Inferior parietal cortex (tissue), 1 donor: Measurements from ENCODE around the gene CEP85.
"Not testable (repeated sequence)": the region's sequence is repeated elsewhere in the genome, so short reads cannot be mapped to it uniquely, and the experiment has no call there.

Experiments used
- DNase-seq: peaks from one replicate; pipeline ENCODE4 v3.0.0-alpha.2; 2016; ENCODE audit errors: extremely low spot score

CEP85 gene

GRCh38 chr1:26221094-26221493, 12.9 kb upstream of the CEP85 start:
- no peak for DNase-seq

- DNase-seq = no peak
Measured at GRCh38 chr1:26224606-26225005, 9.4 kb upstream of the CEP85 start.

- peak; percentile 22 for DNase-seq
Measured at GRCh38 chr1:26225033-26225831, 8.8 kb upstream of the CEP85 start.

GRCh38 chr1:26230682-26231081, 3.3 kb upstream of the CEP85 start:
- not testable (repeated sequence) for DNase-seq

DNA sequence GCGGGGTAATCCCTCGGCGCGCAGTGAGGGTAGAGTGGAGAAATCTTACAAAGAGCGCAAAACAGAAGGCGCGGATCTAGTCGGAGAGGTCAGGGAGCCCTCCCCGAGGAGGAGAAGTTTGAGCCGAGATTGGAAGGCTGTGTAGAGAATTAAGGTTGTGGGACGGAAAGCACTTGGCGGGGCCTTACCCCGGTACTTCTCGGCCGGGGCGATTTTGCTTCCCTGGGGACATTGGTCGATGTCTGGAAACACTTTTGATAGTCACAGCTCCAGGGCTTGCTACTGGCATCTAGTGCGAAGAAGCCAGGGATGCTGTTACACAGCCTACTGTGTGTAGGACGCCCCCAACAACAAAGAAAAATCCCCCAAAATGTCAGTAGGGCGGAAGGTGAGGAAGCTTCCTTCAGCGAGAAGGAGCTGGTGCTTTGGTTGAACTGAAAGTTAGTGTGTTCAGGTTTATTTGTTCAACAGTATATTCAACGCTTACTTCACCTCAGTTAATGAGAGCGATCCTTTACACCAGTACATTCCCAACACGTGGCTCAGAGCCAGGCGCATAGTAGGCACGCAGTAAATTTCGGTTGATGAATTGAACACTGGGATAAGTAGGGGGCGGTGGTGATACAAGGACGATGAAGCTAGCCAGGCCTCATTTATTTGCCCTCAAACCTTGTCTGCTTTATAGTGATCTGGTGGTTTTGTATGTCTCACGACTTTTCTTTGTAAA, 807 bp downstream of the CEP85 start:
- DNase-seq = peak; percentile 27

GRCh38 chr1:26237230-26237966, 3.4 kb downstream of the CEP85 start:
- peak; percentile 36 for DNase-seq

DNA sequence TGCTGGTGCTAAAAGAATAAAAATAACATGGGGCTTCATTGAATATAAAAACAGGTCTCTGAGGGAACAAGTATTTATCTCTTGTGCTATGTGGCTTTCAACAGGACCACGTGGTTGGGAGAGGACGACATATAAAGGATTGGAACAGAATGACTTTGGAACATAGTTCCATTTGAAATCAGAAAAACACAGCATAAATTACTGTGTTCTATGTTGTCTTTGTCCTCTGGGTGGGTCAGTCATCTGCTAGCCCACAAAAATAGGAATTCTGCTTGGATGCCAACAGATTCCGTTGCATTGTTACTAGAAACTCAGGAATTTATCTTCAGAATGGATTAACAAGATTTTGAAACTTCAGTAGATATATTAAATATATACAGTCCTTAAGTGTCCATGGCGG, 5.9 kb downstream of the CEP85 start:
- peak; percentile 68 for DNase-seq

DNA sequence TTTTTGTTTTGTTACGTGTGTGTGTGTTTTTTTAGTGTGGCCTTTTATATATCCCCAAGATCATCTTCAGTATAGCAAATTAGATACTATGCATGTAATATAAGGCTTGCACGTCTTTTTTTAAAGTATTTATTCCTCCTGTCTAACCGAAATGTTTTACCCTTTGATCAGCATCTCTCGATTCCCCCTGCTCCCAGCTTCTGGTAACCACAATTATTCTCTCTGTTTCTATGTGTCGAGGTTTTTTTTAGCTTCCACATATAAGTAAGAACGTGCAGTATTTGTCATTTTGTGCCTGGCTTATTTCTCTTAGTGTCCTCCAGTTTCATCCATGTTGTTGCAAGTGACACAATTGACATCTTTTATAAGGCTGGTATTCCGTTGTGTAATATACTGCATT, 18.7 kb downstream of the CEP85 start:
- no peak for DNase-seq

DNA sequence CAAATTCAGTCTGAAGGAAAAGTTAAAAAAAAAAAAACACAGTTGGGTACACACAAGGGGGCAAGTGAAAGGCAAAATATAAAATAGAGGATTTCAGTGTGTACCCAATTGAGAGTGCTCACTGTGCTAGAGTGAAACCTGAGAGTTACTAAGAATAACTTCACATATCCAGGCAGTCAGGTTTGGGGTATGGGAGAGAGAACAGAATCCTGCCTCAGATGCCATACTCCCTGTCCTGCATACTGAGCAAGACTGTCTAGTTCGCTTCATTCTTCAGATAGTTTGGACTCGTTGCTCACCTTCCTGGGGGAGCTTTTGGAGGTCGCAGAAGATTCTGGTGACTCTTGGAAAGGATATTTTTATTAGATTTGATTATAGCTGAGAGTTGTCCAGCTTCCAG, 20.4 kb downstream of the CEP85 start:
- DNase-seq = no peak

GRCh38 chr1:26257222-26257621, 23.2 kb downstream of the CEP85 start:
- no peak for DNase-seq

GRCh38 chr1:26259005-26259404, 25.0 kb downstream of the CEP85 start:
- no peak for DNase-seq

DNA sequence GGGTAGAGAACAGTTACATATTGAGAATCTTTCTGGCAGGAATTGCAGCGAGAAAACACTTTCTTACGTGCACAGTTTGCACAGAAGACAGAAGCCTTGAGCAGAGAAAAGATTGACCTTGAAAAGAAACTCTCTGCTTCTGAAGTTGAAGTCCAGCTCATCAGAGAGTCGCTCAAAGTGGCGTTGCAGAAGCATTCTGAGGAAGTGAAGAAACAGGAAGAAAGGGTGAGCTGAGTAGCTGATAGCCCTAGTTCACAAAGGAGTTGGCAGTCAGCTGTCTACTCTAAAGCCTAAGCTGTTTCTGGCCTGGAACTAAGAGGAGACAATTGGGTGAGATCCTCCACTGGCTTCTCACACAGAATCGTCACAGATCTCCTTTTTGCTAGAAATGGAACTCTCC, 25.6 kb downstream of the CEP85 start:
- no peak for DNase-seq

- DNase-seq = no peak
Measured at GRCh38 chr1:26263212-26263611, 29.2 kb downstream of the CEP85 start.

- DNase-seq = no peak
Measured at GRCh38 chr1:26265405-26265804, 31.4 kb downstream of the CEP85 start.

DNA sequence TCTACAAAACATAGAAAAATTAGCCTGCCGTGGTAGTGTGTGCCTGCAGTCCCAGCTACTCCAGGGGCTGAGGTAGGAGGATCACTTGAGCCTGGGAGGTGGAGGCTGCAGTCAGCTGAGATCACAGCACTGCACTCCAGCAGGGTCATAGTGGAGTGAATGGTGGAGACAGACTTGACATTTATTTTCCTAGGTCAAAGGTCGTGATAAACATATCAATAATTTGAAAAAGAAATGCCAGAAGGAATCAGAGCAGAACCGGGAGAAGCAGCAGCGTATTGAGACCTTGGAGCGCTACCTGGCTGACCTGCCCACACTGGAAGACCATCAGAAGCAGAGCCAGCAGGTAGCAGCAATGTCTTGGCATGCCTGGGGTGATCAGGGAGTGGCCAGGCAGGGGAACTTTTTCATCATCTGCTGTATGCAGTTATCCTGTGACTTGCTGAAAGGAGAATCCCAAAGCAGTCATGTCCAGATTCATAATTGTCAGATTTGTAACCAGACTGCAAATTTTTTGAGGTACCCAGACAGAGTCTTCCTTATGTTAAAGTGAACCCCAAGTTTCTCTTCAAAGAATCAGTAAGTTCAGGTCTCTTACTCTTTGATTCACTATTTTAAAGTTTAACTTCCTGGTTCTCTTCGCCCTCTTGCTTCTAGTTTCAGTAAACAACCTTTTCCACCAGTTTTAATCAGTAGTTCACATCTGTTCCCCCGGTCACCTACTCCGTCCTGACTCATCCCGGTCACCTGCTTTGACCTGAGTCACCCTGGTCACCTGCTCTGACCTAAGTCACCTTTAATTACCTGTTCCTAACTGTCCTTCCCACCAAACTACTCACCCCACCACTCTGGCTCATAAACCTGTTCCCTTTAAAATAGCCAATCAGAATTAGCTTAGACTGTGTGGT, 34.5 kb downstream of the CEP85 start:
- no peak for DNase-seq

- no peak for DNase-seq
Measured at GRCh38 chr1:26269198-26269550, 35.2 kb downstream of the CEP85 start.

DNA sequence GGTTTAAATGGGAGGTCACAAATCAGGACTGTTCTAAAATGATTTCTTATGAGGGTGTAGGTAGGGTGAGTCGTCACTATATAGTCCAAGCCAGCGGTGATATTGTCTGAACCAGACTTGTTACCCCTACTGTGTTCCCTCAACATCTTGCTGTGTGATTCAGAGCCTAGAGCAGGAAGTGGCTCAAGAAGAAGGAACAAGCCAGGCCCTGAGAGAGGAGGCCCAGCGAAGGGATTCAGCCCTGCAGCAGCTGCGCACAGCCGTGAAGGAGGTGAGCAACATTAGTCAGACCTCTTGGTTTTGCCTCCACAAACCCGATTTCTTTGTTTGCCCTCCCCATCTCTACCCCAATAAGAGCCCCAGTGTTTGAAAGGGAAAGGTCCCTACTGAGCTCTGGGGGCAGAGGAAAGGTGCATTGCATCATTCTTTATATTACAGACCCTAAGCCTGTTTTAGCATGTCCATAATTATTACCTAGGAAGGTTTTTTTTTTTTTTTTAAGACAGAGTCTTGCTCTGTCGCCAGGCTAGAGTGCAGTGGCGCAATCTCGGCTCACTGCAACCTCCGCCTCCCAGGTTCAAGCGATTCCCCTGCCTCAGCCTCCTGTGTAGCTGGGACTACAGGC, 40.9 kb downstream of the CEP85 start:
- DNase-seq = no peak

- DNase-seq = peak; percentile 91
Measured at GRCh38 chr1:26275580-26276431, 41.8 kb downstream of the CEP85 start.

- no peak for DNase-seq
Measured at GRCh38 chr1:26276432-26276838, 42.4 kb downstream of the CEP85 start.

DNA sequence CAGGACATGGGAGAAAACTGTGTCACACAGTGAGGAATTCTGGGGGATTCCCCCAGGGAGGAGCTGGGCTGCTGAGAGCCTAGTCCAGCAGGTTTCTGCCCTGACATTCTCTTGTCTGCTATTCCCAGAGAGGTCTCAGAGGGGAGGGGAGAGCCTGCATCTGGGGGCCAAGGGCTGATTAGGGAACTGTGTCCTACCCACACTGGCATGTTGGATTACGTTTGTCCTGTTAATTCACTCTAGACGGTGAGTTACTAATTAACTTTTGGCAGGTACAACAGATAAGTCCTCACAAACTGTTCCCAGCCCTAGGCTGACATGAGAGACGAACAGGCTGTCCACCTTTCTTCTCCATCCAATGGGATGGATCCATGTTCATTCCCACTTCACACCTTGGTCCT, 43.3 kb downstream of the CEP85 start:
- no peak for DNase-seq
